ENCODE results near the gene ZNF318. TPM values are rescaled to one million over a fixed set of nuclear protein-coding genes. Genes with fewer than 3 reads are reported as not detected.

Gene ZNF318
- total and polyA plus RNA-seq, 9 donors = 8.3 to 26.0 (median 19.6) TPM

- H3K4me3 ChIP-seq = no peak overlapping the region
- peak in 1 of 5 donors; percentile 7 for DNase-seq
- H3K4me1 ChIP-seq (ENCODE audit: insufficient read depth) = no peaks in the 10 kb centered on the region
- H3K36me3 ChIP-seq = no peaks in the 10 kb centered on the region
- no peaks in the 10 kb centered on the region for H3K9me3 ChIP-seq
- intact Hi-C loops (cut with DNase I) = no loop called here
- no peak overlapping the region for H3K27ac ChIP-seq
- WGBS, 3 donors = 69 to 76% (median 70%) methylated on average over 7 of the region's 7 CpGs
- H3K27me3 ChIP-seq = no peaks in the 10 kb centered on the region
- TF ChIP-seq CTCF (IDR thresholded peaks at IDR 0.05) (no peak), EP300 (IDR thresholded peaks at IDR 0.05) (no peak), POLR2A (IDR thresholded peaks at IDR 0.05) (no peak)
Measured at GRCh38 chr6:43287717-43288679, 81.4 kb downstream of the ZNF318 start.

- 57 to 62% (median 60%) methylated on average over 9 to 10 of the region's 10 CpGs for WGBS, 3 donors
- no peak for DNase-seq
- H3K4me1 ChIP-seq (ENCODE audit: insufficient read depth) = no peaks in the 10 kb centered on the region
- TF ChIP-seq EP300 (IDR thresholded peaks at IDR 0.05) (no peak), POLR2A (IDR thresholded peaks at IDR 0.05) (no peak), CTCF (IDR thresholded peaks at IDR 0.05) (no peak)
- no peaks in the 10 kb centered on the region for H3K36me3 ChIP-seq
- no peaks in the 10 kb centered on the region for H3K9me3 ChIP-seq
- intact Hi-C loops (cut with DNase I) = no loop called here
- no peak overlapping the region for H3K27ac ChIP-seq
- H3K27me3 ChIP-seq = no peaks in the 10 kb centered on the region
- no peak overlapping the region for H3K4me3 ChIP-seq
Measured at GRCh38 chr6:43286980-43287716, 82.3 kb downstream of the ZNF318 start.

GRCh38 chr6:43286456-43286979 is 82.9 kb downstream of the ZNF318 start:
- Histone ChIP-seq H3K36me3 (no peaks in the 10 kb centered on the region), H3K27ac (no peak overlapping the region), H3K4me3 (no peak overlapping the region), H3K27me3 (no peaks in the 10 kb centered on the region), H3K4me1 (ENCODE audit: insufficient read depth) (no peaks in the 10 kb centered on the region), H3K9me3 (no peaks in the 10 kb centered on the region)
- TF ChIP-seq POLR2A (IDR thresholded peaks at IDR 0.05) (no peak), EP300 (IDR thresholded peaks at IDR 0.05) (no peak), CTCF (IDR thresholded peaks at IDR 0.05) (no peak)
- DNase-seq = no peak
- 79 to 96% (median 87%) methylated on average over 5 to 6 of the region's 6 CpGs for WGBS, 3 donors
- intact Hi-C loops (cut with DNase I) = no loop called here

Small RNA genes within 50 kb of the gene (small RNA-seq; reads per million reads assigned to genes)
- gene AL590383.1 (not detected), gene RPL12P47 (not detected)

Other genes with a start within 250 kb of the ZNF318 start
- 10 to 100 TPM; 21.0 to 73.3 (median 38.0) TPM for gene SRF, start 198.4 kb downstream of the ZNF318 start, total RNA-seq
- gene SRF, start 198.4 kb downstream of the ZNF318 start, polyA plus RNA-seq = 10 to 100 TPM; 26.6 to 26.9 TPM
- 10 to 100 TPM; 24.2 to 44.5 (median 33.0) TPM for gene CUL9, start 187.5 kb downstream of the ZNF318 start, total RNA-seq
- gene CUL9, start 187.5 kb downstream of the ZNF318 start, polyA plus RNA-seq = 10 to 100 TPM; 15.9 to 20.8 TPM
- gene DNPH1, start 140.2 kb downstream of the ZNF318 start, total RNA-seq = 100 to 1,000 TPM in 1 of 7 donors, 10 to 100 TPM in 6; 25.0 to 120 (median 44.7) TPM
- gene DNPH1, start 140.2 kb downstream of the ZNF318 start, polyA plus RNA-seq = 10 to 100 TPM; 13.6 to 55.5 TPM
- under 1 TPM in 2 of 7 donors, not detected in 5; 0.03 to 0.11 TPM for gene TTBK1, start 126.2 kb downstream of the ZNF318 start, total RNA-seq
- under 1 TPM in 1 of 2 donors, not detected in 1; 0.06 TPM for gene TTBK1, start 126.2 kb downstream of the ZNF318 start, polyA plus RNA-seq
- under 1 TPM in 1 of 7 donors, not detected in 6; 0.36 TPM for gene SLC22A7, start 71.4 kb downstream of the ZNF318 start, total RNA-seq
- not detected for gene SLC22A7, start 71.4 kb downstream of the ZNF318 start, polyA plus RNA-seq
- 1 to 10 TPM in 6 of 7 donors, under 1 TPM in 1; 0.80 to 2.6 (median 1.6) TPM for gene CRIP3, start 60.8 kb downstream of the ZNF318 start, total RNA-seq
- 1 to 10 TPM; 1.7 to 1.8 TPM for gene CRIP3, start 60.8 kb downstream of the ZNF318 start, polyA plus RNA-seq
- 10 to 100 TPM; 11.7 to 34.9 (median 27.0) TPM for gene ABCC10, start 57.9 kb upstream of the ZNF318 start, total RNA-seq
- gene ABCC10, start 57.9 kb upstream of the ZNF318 start, polyA plus RNA-seq = 10 to 100 TPM in 1 of 2 donors, 1 to 10 TPM in 1; 8.9 to 21.1 TPM
- 1 to 10 TPM in 4 of 7 donors, under 1 TPM in 3; 0.18 to 6.0 (median 1.0) TPM for gene DLK2, start 85.9 kb upstream of the ZNF318 start, total RNA-seq
- gene DLK2, start 85.9 kb upstream of the ZNF318 start, polyA plus RNA-seq = under 1 TPM; 0.33 to 0.92 TPM
- 10 to 100 TPM; 21.8 to 44.8 (median 34.5) TPM for gene TJAP1, start 107.9 kb upstream of the ZNF318 start, total RNA-seq
- 10 to 100 TPM; 12.9 to 29.8 TPM for gene TJAP1, start 107.9 kb upstream of the ZNF318 start, polyA plus RNA-seq
- 1 to 10 TPM; 1.1 to 4.8 (median 2.0) TPM for gene LRRC73, start 140.7 kb upstream of the ZNF318 start, total RNA-seq
- under 1 TPM; 0.13 to 0.30 TPM for gene LRRC73, start 140.7 kb upstream of the ZNF318 start, polyA plus RNA-seq
- gene YIPF3, start 147.3 kb upstream of the ZNF318 start, total RNA-seq = 10 to 100 TPM; 47.0 to 81.8 (median 71.4) TPM
- gene YIPF3, start 147.3 kb upstream of the ZNF318 start, polyA plus RNA-seq = 100 to 1,000 TPM; 107 to 143 TPM
- gene POLR1C, start 147.4 kb upstream of the ZNF318 start, total RNA-seq = 10 to 100 TPM; 18.1 to 48.6 (median 32.0) TPM
- gene POLR1C, start 147.4 kb upstream of the ZNF318 start, polyA plus RNA-seq = 10 to 100 TPM; 29.3 to 33.7 TPM
- gene XPO5, start 206.4 kb upstream of the ZNF318 start, total RNA-seq = 10 to 100 TPM in 6 of 7 donors, 1 to 10 TPM in 1; 9.8 to 41.8 (median 27.6) TPM
- gene XPO5, start 206.4 kb upstream of the ZNF318 start, polyA plus RNA-seq = 10 to 100 TPM in 1 of 2 donors, 1 to 10 TPM in 1; 6.8 to 24.5 TPM
- gene POLH, start 206.5 kb upstream of the ZNF318 start, total RNA-seq = 10 to 100 TPM in 3 of 7 donors, 1 to 10 TPM in 4; 4.6 to 14.1 (median 8.6) TPM
- 10 to 100 TPM in 1 of 2 donors, 1 to 10 TPM in 1; 5.2 to 15.5 TPM for gene POLH, start 206.5 kb upstream of the ZNF318 start, polyA plus RNA-seq

All from ovary (tissue), 9 donors.